GM18526 (cell line): Measurements from ENCODE around the gene SNRPF.

ENCODE experiments used
- POLR2A ChIP-seq: IDR thresholded peaks from 3 replicates; pipeline ENCODE4 v1.6.1; 2011; ENCODE audit not compliant: insufficient read length; ENCODE audit errors: extremely low read depth

Gene SNRPF

DNA sequence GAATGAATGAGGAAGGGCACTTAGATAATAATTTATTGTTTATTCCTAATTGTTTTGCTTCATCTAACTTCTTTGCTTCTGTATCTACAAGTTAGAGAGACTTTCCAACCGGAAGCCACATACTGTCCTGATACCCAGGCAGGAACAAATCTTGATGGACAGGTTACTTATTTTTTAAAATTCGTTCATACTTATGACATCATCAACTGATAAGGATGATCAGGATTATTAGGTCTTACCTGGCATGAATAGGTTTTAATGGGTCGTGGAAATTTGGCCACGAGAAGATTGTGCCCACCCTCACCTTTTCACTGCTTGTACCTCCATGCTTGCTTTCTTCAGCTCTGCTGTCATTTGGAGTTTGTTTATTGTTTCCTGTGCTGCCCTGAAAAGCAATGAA, 39.3 kb downstream of the SNRPF start:
- no peak for TF ChIP-seq POLR2A

DNA sequence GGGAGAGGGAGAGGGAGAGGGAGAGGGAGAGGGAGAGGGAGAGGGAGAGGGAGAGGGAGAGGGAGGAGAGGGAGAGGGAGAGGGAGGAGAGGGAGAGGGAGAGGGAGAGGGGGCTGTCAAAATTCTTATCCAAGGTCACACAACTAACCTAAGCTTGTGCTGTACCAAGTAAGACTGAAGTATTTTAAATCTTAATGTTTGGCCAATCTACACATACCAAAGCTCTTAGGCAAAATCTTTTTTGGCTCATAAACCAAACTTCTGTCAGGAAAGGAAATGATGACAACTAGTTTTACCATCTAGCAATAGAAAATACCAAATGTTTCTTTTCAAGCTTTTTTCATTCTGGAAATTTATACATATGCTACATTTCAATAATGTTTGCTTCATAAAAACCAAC, 49.8 kb downstream of the SNRPF start:
- TF ChIP-seq POLR2A = no peak

DNA sequence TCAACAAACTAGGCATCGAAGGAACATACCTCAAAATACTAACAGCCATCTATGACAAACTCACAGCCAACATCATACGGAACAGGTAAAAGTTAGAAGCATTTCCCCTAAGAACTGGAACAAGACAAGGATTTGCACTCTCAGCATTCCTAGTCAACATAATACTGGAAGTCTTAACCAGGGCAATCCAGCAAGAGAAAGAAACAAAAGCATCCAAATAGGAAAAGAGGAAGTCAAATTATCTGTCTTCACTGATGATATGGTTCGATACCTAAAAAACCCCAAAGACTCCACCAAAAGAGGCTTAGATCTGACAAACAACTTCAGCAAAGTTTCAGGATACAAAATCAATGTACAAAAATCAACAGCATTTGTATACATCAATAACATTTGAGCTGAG, 51.1 kb downstream of the SNRPF start:
- TF ChIP-seq POLR2A = no peak
